Measurements from ENCODE around the gene MAMDC2.

DNA sequence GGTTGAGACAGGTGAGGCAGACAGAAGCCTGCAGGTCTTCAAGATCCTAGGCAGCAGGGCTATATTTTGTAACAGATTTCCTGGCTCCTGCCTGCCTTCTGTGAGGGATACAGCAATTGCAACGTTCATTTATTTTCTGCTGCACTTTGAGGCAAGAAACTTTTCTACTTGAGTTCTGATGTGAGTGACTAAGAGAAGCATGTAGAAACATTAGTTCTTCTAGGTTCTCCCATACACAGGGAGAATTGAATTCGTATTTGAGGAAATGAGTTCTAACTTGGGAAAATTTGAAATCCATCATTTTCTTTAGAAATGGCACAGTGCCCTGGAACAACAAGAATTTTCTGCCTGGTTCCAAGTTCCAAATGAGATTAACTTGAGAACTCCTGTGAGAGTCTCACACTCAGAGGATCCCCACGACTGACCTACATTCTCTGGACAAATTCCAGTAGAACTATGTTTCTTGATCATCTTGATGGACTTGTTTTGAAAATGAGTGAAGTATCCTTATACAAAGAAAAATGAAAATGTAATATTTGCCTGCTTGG is 15.0 kb downstream of the MAMDC2 start:
- TF ChIP-seq, protein P1, sequence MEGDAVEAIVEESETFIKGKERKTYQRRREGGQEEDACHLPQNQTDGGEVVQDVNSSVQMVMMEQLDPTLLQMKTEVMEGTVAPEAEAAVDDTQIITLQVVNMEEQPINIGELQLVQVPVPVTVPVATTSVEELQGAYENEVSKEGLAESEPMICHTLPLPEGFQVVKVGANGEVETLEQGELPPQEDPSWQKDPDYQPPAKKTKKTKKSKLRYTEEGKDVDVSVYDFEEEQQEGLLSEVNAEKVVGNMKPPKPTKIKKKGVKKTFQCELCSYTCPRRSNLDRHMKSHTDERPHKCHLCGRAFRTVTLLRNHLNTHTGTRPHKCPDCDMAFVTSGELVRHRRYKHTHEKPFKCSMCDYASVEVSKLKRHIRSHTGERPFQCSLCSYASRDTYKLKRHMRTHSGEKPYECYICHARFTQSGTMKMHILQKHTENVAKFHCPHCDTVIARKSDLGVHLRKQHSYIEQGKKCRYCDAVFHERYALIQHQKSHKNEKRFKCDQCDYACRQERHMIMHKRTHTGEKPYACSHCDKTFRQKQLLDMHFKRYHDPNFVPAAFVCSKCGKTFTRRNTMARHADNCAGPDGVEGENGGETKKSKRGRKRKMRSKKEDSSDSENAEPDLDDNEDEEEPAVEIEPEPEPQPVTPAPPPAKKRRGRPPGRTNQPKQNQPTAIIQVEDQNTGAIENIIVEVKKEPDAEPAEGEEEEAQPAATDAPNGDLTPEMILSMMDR (IDR thresholded peaks at IDR 0.05 in 2 of 3, conservative IDR thresholded peaks at IDR 0.05 in 1 of 3; ENCODE audit: borderline replicate concordance in 1 of 3, insufficient read depth in 1 of 3, low read depth in 2 of 3, low read length in 2 of 3): no peak
- TF ChIP-seq RAD21 (IDR thresholded peaks at IDR 0.05; ENCODE audit: low read depth): no peak
- TF ChIP-seq EGR1 (IDR thresholded peaks at IDR 0.05; ENCODE audit: low read depth): no peak
- TF ChIP-seq YY1 (IDR thresholded peaks at IDR 0.05; ENCODE audit: extremely low read depth, insufficient replicate concordance, low read depth, low read length): no peak
- no peak for TF ChIP-seq POLR2AphosphoS5 (IDR thresholded peaks at IDR 0.05; ENCODE audit: low read depth, low read length)
- TF ChIP-seq, protein P2, sequence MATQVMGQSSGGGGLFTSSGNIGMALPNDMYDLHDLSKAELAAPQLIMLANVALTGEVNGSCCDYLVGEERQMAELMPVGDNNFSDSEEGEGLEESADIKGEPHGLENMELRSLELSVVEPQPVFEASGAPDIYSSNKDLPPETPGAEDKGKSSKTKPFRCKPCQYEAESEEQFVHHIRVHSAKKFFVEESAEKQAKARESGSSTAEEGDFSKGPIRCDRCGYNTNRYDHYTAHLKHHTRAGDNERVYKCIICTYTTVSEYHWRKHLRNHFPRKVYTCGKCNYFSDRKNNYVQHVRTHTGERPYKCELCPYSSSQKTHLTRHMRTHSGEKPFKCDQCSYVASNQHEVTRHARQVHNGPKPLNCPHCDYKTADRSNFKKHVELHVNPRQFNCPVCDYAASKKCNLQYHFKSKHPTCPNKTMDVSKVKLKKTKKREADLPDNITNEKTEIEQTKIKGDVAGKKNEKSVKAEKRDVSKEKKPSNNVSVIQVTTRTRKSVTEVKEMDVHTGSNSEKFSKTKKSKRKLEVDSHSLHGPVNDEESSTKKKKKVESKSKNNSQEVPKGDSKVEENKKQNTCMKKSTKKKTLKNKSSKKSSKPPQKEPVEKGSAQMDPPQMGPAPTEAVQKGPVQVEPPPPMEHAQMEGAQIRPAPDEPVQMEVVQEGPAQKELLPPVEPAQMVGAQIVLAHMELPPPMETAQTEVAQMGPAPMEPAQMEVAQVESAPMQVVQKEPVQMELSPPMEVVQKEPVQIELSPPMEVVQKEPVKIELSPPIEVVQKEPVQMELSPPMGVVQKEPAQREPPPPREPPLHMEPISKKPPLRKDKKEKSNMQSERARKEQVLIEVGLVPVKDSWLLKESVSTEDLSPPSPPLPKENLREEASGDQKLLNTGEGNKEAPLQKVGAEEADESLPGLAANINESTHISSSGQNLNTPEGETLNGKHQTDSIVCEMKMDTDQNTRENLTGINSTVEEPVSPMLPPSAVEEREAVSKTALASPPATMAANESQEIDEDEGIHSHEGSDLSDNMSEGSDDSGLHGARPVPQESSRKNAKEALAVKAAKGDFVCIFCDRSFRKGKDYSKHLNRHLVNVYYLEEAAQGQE (IDR thresholded peaks at IDR 0.05; ENCODE audit: low read depth): no peak
- no peak for TF ChIP-seq EZH2phosphoT487 (IDR thresholded peaks at IDR 0.05; ENCODE audit: borderline replicate concordance)
- no peak for TF ChIP-seq POLR2A (IDR thresholded peaks at IDR 0.05; ENCODE audit: borderline replicate concordance, extremely low read depth, insufficient read depth, insufficient read length)
- TF ChIP-seq TCF7L2 (IDR thresholded peaks at IDR 0.05; ENCODE audit: borderline replicate concordance, extremely low read depth, insufficient read depth, insufficient read length): no peak
- TF ChIP-seq, protein P3, sequence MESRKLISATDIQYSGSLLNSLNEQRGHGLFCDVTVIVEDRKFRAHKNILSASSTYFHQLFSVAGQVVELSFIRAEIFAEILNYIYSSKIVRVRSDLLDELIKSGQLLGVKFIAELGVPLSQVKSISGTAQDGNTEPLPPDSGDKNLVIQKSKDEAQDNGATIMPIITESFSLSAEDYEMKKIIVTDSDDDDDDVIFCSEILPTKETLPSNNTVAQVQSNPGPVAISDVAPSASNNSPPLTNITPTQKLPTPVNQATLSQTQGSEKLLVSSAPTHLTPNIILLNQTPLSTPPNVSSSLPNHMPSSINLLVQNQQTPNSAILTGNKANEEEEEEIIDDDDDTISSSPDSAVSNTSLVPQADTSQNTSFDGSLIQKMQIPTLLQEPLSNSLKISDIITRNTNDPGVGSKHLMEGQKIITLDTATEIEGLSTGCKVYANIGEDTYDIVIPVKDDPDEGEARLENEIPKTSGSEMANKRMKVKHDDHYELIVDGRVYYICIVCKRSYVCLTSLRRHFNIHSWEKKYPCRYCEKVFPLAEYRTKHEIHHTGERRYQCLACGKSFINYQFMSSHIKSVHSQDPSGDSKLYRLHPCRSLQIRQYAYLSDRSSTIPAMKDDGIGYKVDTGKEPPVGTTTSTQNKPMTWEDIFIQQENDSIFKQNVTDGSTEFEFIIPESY (IDR thresholded peaks at IDR 0.05; ENCODE audit: extremely low read depth, insufficient replicate concordance, low read length): no peak
- TF ChIP-seq CBX3 (IDR thresholded peaks at IDR 0.05; ENCODE audit: low read depth): no peak

All from HCT116 (cell line).